Upper lobe of right lung (tissue), 1 donor: ENCODE results near the gene IFT43. TPM values are rescaled to one million over a fixed set of nuclear protein-coding genes. Genes with fewer than 3 reads are reported as not detected.

Source experiments
- ATAC-seq: fragments of 200-7000 bp; cut with Tn5 transposase; one replicate; pipeline ENCODE4 v1.9.1; 2020; ENCODE audit warnings: mild to moderate bottlenecking, moderate library complexity
- DNase-seq: peaks from one replicate; pipeline ENCODE4 v3.0.0-alpha.2; 2020
- H3K27ac ChIP-seq: fragments of 200-600 bp; one replicate; pipeline ENCODE4 v1.8.0; 2022
- H3K27me3 ChIP-seq: fragments of 200-600 bp; one replicate; pipeline ENCODE4 v1.8.0; 2022; ENCODE audit warnings: mild to moderate bottlenecking
- H3K36me3 ChIP-seq: fragments of 200-600 bp; one replicate; pipeline ENCODE4 v1.8.0; 2022
- H3K4me1 ChIP-seq: fragments of 200-600 bp; one replicate; pipeline ENCODE4 v1.8.0; 2022
- H3K4me3 ChIP-seq: fragments of 200-600 bp; one replicate; pipeline ENCODE4 v1.8.0; 2022; ENCODE audit warnings: mild to moderate bottlenecking
- H3K9me3 ChIP-seq: fragments of 200-600 bp; one replicate; pipeline ENCODE4 v1.8.0; 2022
- intact Hi-C: fragments of 100-400 bp; cut with DNase I; formaldehyde crosslinking; loops from one replicate; pipeline ENCODE4 v1.11.0; 2022
- total RNA-seq: library from RNA; stranded (reverse); fragmentation: NEBNext Ultra II Directional; extraction: Animal tissue kit (Norgen Biotek cat#: 25700); gene quantifications from one replicate; pipeline ENCODE4 v1.2.1, GENCODE V29; 2021
- TF ChIP-seq, protein P1 (sequence below): fragments of 200-600 bp; IDR thresholded peaks from one replicate; pipeline ENCODE4 v1.8.0; 2022; ENCODE audit warnings: antibody characterized with exemption
- donor health status: DM: no; HTN: yes; CAD: no; lungs with severe emphysema.

The IFT43 gene
- total RNA-seq, 1 donor from 2014 or later, result 24.8 TPM

GRCh38 chr14:76086636-76087035 is 101.1 kb downstream of the IFT43 start:
- Histone ChIP-seq H3K27me3 (no peaks in the 10 kb centered on the region), H3K36me3 (peaks cover 17% of the 10 kb centered on the region), H3K9me3 (no peaks in the 10 kb centered on the region), H3K4me1 (no peaks in the 10 kb centered on the region), H3K4me3 (no peak overlapping the region), H3K27ac (no peak overlapping the region)
- DNase-seq (no peak), ATAC-seq (no peak)
- TF ChIP-seq, protein P1, sequence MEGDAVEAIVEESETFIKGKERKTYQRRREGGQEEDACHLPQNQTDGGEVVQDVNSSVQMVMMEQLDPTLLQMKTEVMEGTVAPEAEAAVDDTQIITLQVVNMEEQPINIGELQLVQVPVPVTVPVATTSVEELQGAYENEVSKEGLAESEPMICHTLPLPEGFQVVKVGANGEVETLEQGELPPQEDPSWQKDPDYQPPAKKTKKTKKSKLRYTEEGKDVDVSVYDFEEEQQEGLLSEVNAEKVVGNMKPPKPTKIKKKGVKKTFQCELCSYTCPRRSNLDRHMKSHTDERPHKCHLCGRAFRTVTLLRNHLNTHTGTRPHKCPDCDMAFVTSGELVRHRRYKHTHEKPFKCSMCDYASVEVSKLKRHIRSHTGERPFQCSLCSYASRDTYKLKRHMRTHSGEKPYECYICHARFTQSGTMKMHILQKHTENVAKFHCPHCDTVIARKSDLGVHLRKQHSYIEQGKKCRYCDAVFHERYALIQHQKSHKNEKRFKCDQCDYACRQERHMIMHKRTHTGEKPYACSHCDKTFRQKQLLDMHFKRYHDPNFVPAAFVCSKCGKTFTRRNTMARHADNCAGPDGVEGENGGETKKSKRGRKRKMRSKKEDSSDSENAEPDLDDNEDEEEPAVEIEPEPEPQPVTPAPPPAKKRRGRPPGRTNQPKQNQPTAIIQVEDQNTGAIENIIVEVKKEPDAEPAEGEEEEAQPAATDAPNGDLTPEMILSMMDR, result no peak
- intact Hi-C loops, result no loop called here

- no peak overlapping the region for H3K4me3 ChIP-seq
- no peaks in the 10 kb centered on the region for H3K27me3 ChIP-seq
- intact Hi-C loops, result no loop called here
- TF ChIP-seq, protein P1, result no peak
- no peak overlapping the region for H3K27ac ChIP-seq
- DNase-seq, result no peak
- ATAC-seq, result no peak
- H3K36me3 ChIP-seq, result peaks cover 8% of the 10 kb centered on the region
- no peaks in the 10 kb centered on the region for H3K4me1 ChIP-seq
- no peaks in the 10 kb centered on the region for H3K9me3 ChIP-seq
These were observed 102.8 kb downstream of the IFT43 start for GRCh38 chr14:76088326-76088725.

- Histone ChIP-seq H3K36me3 (peaks cover 2% of the 10 kb centered on the region), H3K27ac (no peak overlapping the region), H3K9me3 (no peaks in the 10 kb centered on the region), H3K4me1 (no peaks in the 10 kb centered on the region), H3K4me3 (no peak overlapping the region), H3K27me3 (no peaks in the 10 kb centered on the region)
- TF ChIP-seq, protein P1, result no peak
- intact Hi-C loops, result no loop called here
- DNase-seq (no peak), ATAC-seq (no peak)
These were observed 103.4 kb downstream of the IFT43 start for GRCh38 chr14:76088771-76089571.

DNA sequence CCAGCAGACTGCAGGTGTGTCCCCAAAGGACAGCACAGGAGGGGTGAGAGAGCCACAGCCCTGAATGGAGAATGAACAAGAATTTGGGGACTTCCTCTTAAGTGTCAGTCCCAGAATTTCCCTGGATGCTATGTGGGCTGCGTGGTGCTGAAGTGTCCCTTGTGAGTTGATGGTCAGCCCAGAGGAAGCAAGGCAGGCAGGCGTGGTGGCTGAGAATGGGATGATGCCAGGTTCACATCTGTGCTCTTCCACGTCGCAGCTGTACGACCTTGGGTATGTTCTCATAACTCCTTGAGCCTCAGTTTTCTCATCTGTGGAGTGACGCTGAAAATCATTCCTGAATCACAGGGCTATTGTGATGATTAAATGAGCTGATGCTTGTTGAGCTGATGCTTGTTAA is 104.0 kb downstream of the IFT43 start:
- Histone ChIP-seq H3K27ac (no peak overlapping the region), H3K27me3 (no peaks in the 10 kb centered on the region), H3K4me3 (no peak overlapping the region), H3K9me3 (no peaks in the 10 kb centered on the region), H3K36me3 (no peaks in the 10 kb centered on the region), H3K4me1 (no peaks in the 10 kb centered on the region)
- intact Hi-C loops, result no loop called here
- TF ChIP-seq, protein P1, result no peak
- ATAC-seq, result no peak
- no peak for DNase-seq

- peak; percentile 65 for ATAC-seq
- intact Hi-C loops, result no loop called here
- DNase-seq, result no peak
- TF ChIP-seq, protein P1, result peak; percentile 22
- H3K4me3 ChIP-seq, result no peak overlapping the region
- no peak overlapping the region for H3K27ac ChIP-seq
- no peaks in the 10 kb centered on the region for H3K4me1 ChIP-seq
- H3K36me3 ChIP-seq, result no peaks in the 10 kb centered on the region
- H3K27me3 ChIP-seq, result no peaks in the 10 kb centered on the region
- no peaks in the 10 kb centered on the region for H3K9me3 ChIP-seq
These were observed 105.2 kb downstream of the IFT43 start for GRCh38 chr14:76090616-76091391.
